HepG2 (cell line): ENCODE results near the gene S100P. TPM values are rescaled to one million over a fixed set of nuclear protein-coding genes. Genes with fewer than 3 reads are reported as not detected.

ENCODE experiments used
- CENPX ChIP-seq: sonication (generic); formaldehyde crosslinking; IDR thresholded peaks from 2 replicates; pipeline ENCODE4 v1.9.0; 2021; ENCODE audit warnings: mild to moderate bottlenecking, missing genetic modification reagents, moderate library complexity
- ELF1 ChIP-seq: sonication (generic); formaldehyde crosslinking; IDR thresholded peaks from 2 replicates; pipeline ENCODE4 v1.4.0; 2020; ENCODE audit warnings: missing genetic modification reagents
- FIP1L1 ChIP-seq: fragments of 200-400 bp; formaldehyde crosslinking; IDR thresholded peaks from 2 replicates; pipeline ENCODE4 v1.6.1; 2018; ENCODE audit warnings: low read depth, mild to moderate bottlenecking, low read length, moderate library complexity, borderline replicate concordance; ENCODE audit not compliant: insufficient read depth
- FOXC1 ChIP-seq: sonication (generic); formaldehyde crosslinking; IDR thresholded peaks from 2 replicates; pipeline ENCODE4 v1.8.0; 2022; ENCODE audit warnings: mild to moderate bottlenecking, missing genetic modification reagents, borderline replicate concordance
- ZNF30 ChIP-seq: sonication (generic); formaldehyde crosslinking; IDR thresholded peaks from 2 replicates; pipeline ENCODE4 v1.5.0; 2020; ENCODE audit warnings: mild to moderate bottlenecking, missing genetic modification reagents
- ZNF446 ChIP-seq: sonication (generic); formaldehyde crosslinking; IDR thresholded peaks from 2 replicates; pipeline ENCODE4 v1.5.0; 2020; ENCODE audit warnings: mild to moderate bottlenecking, missing genetic modification reagents
- ZSCAN30 ChIP-seq: sonication (generic); formaldehyde crosslinking; IDR thresholded peaks from 2 replicates; pipeline ENCODE4 v1.5.0; 2020; ENCODE audit warnings: mild to moderate bottlenecking, missing genetic modification reagents
- polyA plus RNA-seq, 8 experiments: library from polyadenylated mRNA; depleted of rRNA in 3 of 8; stranded (reverse) in 7 of 8; unstranded in 1 of 8; fragments of >200 nt; fragmentation: Illumina TruSeq in 4 of 8; extraction: Trizol in 4 of 8; gene quantifications; 2 replicates each; pipeline versions ENCODE4 v1.2.1 to v1.2.3, GENCODE V29; 2011 to 2016; ENCODE audit warnings: low read depth in 4 of 8, missing spikeins in 1 of 8, mixed read lengths in 1 of 8; ENCODE audit not compliant: insufficient read depth in 1 of 8
- total RNA-seq, 5 experiments: library from RNA; depleted of rRNA; stranded (reverse); fragments of >200 nt; fragmentation: Illumina TruSeq; extraction: Trizol; gene quantifications; 2 replicates each; pipeline ENCODE4 v1.2.3, GENCODE V29; 2016; ENCODE audit warnings: low read depth in 1 of 5
- TF ChIP-seq, protein P1 (sequence below), 2 experiments: sonication (generic) in 1 of 2; formaldehyde crosslinking in 1 of 2; IDR thresholded peaks; 2 replicates each; pipeline versions ENCODE4 v1.4.0 to v1.6.1; 2018 to 2020; ENCODE audit warnings: missing genetic modification reagents in 2 of 2, borderline replicate concordance in 1 of 2, low read depth in 1 of 2, mild to moderate bottlenecking in 1 of 2, missing biosample characterization in 1 of 2
- TF ChIP-seq, protein P2 (sequence below): sonication (generic); formaldehyde crosslinking; IDR thresholded peaks from 2 replicates; pipeline ENCODE4 v1.5.1; 2020; ENCODE audit warnings: missing genetic modification reagents, mild to moderate bottlenecking, borderline replicate concordance
- TF ChIP-seq, protein P3 (sequence below): IDR thresholded peaks from 2 replicates; pipeline ENCODE4 v1.6.1; 2016; ENCODE audit warnings: missing compliant biosample characterization, missing genetic modification reagents, borderline replicate concordance
- TF ChIP-seq, protein P4 (sequence below): sonication (generic); formaldehyde crosslinking; IDR thresholded peaks from 2 replicates; pipeline ENCODE4 v1.4.0; 2020; ENCODE audit warnings: mild to moderate bottlenecking, missing genetic modification reagents
- TF ChIP-seq, protein P5 (sequence below): sonication (generic); formaldehyde crosslinking; IDR thresholded peaks from 2 replicates; pipeline ENCODE4 v1.9.0; 2022; ENCODE audit warnings: missing genetic modification reagents, mild to moderate bottlenecking, borderline replicate concordance
- TF ChIP-seq, protein P6 (sequence below): sonication (generic); formaldehyde crosslinking; IDR thresholded peaks from 2 replicates; pipeline ENCODE4 v1.4.0; 2020; ENCODE audit warnings: mild to moderate bottlenecking, missing genetic modification reagents
- TF ChIP-seq, protein P7 (sequence below): fragments of 450-650 bp; IDR thresholded peaks from 2 replicates; pipeline ENCODE4 v1.6.1; 2016

The S100P gene
- total and polyA plus RNA-seq, 2 of the 13 experiments (the other 11 are each of a cell fraction or from before 2014, with no cell fraction given) = 278 to 1,649 TPM

DNA sequence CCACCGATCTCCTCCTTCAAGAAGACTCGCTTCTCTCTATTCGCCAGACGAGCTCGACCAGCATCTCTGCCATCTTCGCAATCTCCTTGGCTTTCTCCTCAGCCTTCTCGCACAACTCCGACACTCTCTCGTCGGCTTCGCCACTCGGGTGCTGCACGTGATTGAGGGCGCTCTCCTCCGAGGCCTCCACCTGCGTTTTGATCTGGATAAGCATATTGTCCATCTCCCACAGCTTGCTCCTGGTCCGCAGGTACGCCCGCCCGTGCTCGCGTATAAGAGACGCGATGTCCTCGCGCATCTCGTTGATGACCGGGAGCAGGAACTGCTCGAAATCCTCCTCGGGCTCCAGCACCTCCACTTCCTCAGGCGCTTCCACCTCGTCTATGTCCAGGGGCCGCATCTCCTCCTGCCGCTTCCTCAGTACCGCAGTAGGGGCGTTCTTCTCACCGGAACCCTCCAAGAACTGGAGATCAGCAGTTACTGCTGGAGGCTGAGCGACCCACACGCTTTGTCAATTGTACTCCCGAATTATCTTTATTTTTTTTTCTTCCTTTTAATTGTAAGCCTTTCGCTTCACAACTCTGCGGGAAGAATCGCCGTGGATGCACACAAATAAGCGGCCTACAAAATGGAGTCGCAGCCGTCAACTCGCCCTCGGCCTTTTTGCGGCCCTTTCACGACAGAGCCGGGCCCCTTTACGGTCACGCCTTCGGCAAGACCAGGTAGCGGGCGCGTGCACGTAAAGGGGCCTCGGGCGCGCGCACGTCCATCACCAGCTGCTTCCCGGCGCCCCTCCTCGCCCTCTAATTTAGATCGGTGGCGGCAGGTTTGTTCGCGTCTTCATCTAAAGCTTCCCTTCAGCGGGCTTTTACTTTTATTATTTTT, 15.8 kb downstream of the S100P start, which contains the start of gene MRFAP1L1 (continued):
- TF ChIP-seq, protein P1, sequence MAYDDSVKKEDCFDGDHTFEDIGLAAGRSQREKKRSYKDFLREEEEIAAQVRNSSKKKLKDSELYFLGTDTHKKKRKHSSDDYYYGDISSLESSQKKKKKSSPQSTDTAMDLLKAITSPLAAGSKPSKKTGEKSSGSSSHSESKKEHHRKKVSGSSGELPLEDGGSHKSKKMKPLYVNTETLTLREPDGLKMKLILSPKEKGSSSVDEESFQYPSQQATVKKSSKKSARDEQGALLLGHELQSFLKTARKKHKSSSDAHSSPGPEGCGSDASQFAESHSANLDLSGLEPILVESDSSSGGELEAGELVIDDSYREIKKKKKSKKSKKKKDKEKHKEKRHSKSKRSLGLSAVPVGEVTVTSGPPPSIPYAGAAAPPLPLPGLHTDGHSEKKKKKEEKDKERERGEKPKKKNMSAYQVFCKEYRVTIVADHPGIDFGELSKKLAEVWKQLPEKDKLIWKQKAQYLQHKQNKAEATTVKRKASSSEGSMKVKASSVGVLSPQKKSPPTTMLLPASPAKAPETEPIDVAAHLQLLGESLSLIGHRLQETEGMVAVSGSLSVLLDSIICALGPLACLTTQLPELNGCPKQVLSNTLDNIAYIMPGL (CRISPR knock-in tag; IDR thresholded peaks at IDR 0.05; ENCODE audit: borderline replicate concordance in 1 of 2, low read depth in 1 of 2) = peak in 1 of 2 experiments; percentile 81; a peak in 2 of 4 replicates
- TF ChIP-seq FIP1L1 (no peak), ZSCAN30 (no peak), FOXC1 (CRISPR knock-in tag) (no peak), ZNF30 (CRISPR knock-in tag) (0 out of 2 replicates have a peak, but pooled peaks have one; percentile 55), CENPX (CRISPR knock-in tag) (no peak), ELF1 (peak; percentile 46; the same call in 1 of the 2 replicates), ZNF446 (CRISPR knock-in tag) (peak; percentile 29; the same call in 1 of the 2 replicates)
- TF ChIP-seq, protein P2, sequence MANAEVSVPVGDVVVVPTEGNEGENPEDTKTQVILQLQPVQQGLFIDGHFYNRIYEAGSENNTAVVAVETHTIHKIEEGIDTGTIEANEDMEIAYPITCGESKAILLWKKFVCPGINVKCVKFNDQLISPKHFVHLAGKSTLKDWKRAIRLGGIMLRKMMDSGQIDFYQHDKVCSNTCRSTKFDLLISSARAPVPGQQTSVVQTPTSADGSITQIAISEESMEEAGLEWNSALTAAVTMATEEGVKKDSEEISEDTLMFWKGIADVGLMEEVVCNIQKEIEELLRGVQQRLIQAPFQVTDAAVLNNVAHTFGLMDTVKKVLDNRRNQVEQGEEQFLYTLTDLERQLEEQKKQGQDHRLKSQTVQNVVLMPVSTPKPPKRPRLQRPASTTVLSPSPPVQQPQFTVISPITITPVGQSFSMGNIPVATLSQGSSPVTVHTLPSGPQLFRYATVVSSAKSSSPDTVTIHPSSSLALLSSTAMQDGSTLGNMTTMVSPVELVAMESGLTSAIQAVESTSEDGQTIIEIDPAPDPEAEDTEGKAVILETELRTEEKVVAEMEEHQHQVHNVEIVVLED (CRISPR knock-in tag) = peak; percentile 98
- TF ChIP-seq, protein P3, sequence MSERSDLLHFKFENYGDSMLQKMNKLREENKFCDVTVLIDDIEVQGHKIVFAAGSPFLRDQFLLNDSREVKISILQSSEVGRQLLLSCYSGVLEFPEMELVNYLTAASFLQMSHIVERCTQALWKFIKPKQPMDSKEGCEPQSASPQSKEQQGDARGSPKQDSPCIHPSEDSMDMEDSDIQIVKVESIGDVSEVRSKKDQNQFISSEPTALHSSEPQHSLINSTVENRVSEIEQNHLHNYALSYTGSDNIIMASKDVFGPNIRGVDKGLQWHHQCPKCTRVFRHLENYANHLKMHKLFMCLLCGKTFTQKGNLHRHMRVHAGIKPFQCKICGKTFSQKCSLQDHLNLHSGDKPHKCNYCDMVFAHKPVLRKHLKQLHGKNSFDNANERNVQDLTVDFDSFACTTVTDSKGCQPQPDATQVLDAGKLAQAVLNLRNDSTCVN = no peak
- TF ChIP-seq, protein P4, sequence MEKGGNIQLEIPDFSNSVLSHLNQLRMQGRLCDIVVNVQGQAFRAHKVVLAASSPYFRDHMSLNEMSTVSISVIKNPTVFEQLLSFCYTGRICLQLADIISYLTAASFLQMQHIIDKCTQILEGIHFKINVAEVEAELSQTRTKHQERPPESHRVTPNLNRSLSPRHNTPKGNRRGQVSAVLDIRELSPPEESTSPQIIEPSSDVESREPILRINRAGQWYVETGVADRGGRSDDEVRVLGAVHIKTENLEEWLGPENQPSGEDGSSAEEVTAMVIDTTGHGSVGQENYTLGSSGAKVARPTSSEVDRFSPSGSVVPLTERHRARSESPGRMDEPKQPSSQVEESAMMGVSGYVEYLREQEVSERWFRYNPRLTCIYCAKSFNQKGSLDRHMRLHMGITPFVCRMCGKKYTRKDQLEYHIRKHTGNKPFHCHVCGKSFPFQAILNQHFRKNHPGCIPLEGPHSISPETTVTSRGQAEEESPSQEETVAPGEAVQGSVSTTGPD (CRISPR knock-in tag) = peak; percentile 21
- TF ChIP-seq, protein P5, sequence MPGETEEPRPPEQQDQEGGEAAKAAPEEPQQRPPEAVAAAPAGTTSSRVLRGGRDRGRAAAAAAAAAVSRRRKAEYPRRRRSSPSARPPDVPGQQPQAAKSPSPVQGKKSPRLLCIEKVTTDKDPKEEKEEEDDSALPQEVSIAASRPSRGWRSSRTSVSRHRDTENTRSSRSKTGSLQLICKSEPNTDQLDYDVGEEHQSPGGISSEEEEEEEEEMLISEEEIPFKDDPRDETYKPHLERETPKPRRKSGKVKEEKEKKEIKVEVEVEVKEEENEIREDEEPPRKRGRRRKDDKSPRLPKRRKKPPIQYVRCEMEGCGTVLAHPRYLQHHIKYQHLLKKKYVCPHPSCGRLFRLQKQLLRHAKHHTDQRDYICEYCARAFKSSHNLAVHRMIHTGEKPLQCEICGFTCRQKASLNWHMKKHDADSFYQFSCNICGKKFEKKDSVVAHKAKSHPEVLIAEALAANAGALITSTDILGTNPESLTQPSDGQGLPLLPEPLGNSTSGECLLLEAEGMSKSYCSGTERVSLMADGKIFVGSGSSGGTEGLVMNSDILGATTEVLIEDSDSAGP (CRISPR knock-in tag) = peak; percentile 36; the same call in 1 of the 2 replicates
- TF ChIP-seq, protein P6, sequence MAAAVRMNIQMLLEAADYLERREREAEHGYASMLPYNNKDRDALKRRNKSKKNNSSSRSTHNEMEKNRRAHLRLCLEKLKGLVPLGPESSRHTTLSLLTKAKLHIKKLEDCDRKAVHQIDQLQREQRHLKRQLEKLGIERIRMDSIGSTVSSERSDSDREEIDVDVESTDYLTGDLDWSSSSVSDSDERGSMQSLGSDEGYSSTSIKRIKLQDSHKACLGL (CRISPR knock-in tag) = peak; percentile 44; the same call in 1 of the 2 replicates
- TF ChIP-seq, protein P7, sequence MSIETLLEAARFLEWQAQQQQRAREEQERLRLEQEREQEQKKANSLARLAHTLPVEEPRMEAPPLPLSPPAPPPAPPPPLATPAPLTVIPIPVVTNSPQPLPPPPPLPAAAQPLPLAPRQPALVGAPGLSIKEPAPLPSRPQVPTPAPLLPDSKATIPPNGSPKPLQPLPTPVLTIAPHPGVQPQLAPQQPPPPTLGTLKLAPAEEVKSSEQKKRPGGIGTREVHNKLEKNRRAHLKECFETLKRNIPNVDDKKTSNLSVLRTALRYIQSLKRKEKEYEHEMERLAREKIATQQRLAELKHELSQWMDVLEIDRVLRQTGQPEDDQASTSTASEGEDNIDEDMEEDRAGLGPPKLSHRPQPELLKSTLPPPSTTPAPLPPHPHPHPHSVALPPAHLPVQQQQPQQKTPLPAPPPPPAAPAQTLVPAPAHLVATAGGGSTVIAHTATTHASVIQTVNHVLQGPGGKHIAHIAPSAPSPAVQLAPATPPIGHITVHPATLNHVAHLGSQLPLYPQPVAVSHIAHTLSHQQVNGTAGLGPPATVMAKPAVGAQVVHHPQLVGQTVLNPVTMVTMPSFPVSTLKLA = 0 out of 2 replicates have a peak, but pooled peaks have one; percentile 5
